Sciatic nerve (tissue), 2 donors: Measurements from ENCODE around the gene MYORG. TPM values are rescaled to one million over a fixed set of nuclear protein-coding genes. Genes with fewer than 3 reads are reported as not detected.

Source experiments
- ATAC-seq: fragments of 200-7000 bp; cut with Tn5 transposase; one replicate; pipeline ENCODE4 v1.9.1; 2020; ENCODE audit warnings: mild to moderate bottlenecking, moderate library complexity
- DNase-seq: peaks from one replicate; pipeline ENCODE4 v3.0.0-alpha.2; 2020; ENCODE audit warnings: low spot score
- intact Hi-C: fragments of 100-400 bp; cut with DNase I; formaldehyde crosslinking; loops from one replicate; pipeline ENCODE4 v1.14.2; 2022
- total RNA-seq: library from RNA; stranded (reverse); fragmentation: NEBNext Ultra II Directional; extraction: Animal tissue kit (Norgen Biotek cat#: 25700); gene quantifications from one replicate; pipeline ENCODE4 v1.2.1, GENCODE V29; 2021
- donor health status: DM: no; HTN: no; CAD: no.
- donor health status: DM: no; HTN: no; CAD: no.

Gene MYORG
- 6.6 TPM for total RNA-seq

DNA sequence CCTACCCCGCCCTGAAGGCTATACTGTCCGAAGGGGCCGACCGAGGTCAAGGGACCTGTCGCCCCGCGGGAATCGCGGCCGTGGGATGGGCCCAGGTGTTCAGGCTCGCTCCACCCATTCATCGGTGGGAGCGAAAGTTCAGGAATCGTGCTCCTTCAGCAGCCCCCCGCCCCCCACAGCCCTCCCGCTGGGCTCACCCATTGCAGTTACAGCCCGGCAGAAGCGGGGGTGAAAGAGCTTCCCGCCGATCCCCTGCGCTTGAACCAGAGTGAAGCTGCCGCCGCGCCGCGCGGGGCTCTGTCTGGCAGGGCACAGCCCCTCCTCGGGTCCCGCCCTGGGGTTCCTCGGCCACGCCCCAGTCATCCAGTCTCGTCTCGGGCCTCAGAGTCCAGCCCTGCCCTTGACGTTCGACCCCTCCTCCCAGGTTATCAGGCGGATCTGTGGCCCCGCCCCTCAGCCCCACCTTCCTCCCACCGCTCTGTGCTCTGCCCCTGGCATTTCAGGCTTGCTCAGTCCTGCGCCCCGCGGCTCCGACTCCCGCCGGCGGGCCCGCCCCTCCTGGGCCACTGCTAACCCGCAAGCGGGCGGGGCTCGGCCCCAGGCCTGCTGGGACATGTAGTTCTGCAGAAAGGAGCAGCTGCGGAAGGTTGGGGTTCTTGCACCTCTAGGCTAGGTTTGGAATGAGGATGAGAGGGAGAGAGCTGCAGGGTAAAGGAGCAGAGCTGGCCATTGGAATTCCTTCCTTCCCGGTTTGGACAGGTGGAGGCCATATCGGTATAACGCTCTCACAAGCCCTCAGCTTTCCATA, at the start of gene MYORG:
Gene MYORG (minus strand): TSS at position 303 of the 808 bp plus-strand sequence. CDS start 3,955 bp downstream, outside the sequence.
- ATAC-seq (peak; percentile 88), DNase-seq (peak; percentile 94)
- intact Hi-C loops = loop anchor here (2.0 kb wide), 1 partner anchor 44 kb away; no protein-coding TSS in a partner anchor

- DNase-seq = no peak
- intact Hi-C loops = no loop called here
- ATAC-seq = no peak
Measured at GRCh38 chr9:34419716-34420504, 43.2 kb upstream of the MYORG start.

GRCh38 chr9:34417734-34418133, 41.0 kb upstream of the MYORG start:
- intact Hi-C loops = no loop called here
- DNase-seq (no peak), ATAC-seq (no peak)

DNA sequence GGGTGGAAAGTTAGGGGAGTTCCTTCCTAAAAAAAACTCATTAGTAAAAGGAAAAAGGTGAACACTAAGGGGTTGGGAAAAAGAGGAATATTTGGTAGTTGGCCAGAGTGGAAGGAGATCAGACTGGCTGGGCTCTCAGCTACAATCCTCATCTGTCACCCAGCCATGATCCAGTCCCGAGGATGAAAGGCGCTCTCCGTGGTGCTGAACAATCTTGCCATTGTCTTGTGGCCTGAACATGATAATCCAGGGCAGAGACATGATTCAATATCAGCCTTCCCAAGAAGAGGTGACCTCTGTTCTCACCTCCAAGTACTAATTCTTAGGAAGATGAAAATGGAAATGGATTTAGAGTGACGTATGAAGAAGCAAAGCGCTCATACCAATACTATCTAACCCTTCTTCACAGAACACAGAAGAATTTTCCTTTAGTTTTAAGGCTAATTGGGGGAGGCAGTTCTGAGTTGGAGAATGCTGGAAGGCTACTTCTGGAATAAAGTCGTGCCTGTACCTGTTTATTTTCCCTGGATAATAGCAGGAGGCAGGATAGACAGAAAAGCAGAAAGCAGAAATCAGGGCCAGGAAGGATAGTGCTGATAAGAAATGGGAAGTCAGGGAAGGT, 36.6 kb upstream of the MYORG start:
- intact Hi-C loops = no loop called here
- DNase-seq = peak; percentile 76
- no peak for ATAC-seq

GRCh38 chr9:34412336-34412735, 35.6 kb upstream of the MYORG start:
- ATAC-seq (no peak), DNase-seq (no peak)
- intact Hi-C loops = no loop called here

DNA sequence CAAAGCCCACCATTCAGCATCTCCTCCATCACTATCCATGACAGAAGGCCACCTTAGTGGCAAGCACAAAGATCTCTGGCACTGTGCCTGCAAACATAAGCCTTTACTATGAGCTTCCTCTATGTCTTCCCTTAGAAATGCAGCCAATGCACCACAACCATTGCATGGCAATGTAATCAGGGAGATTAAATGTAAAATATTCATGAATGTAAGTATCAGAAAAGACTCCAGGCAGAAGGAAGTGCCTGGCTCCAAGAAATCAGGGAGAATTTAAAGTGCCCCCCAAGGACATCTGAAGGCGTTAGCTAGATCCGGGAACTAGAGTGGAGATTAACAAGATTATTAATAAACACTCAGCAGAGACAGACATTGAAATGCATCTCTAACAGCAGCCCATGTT, 32.5 kb upstream of the MYORG start:
- intact Hi-C loops = loop anchor here (5.0 to 10.0 kb wide), 2 partner anchors 178 to 296 kb away; partner anchors contain the start of gene CNTFR
- DNase-seq (no peak), ATAC-seq (no peak)

DNA sequence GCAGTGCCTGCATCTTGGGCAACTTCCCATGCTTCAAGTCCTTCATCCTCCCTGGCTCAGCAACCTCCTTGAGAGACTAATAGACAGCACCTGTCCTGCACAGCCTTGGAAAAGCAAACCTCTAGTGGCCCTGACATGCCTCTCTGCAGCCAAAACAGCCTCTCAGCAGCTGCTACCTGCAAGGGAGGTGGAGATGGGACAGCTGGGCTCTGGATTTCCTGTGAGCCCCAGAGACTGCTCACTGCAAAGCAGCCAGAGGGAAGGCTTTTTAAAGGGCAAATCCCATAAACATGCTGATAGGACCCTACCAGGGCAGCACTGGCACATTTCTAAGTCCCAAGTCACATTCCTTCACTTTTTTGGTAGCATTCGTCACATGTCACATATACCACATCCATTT, 31.5 kb upstream of the MYORG start:
- no peak for DNase-seq
- intact Hi-C loops = loop anchor here (5.0 to 10.0 kb wide), 2 partner anchors 179 to 297 kb away; partner anchors contain the start of gene CNTFR
- no peak for ATAC-seq

DNA sequence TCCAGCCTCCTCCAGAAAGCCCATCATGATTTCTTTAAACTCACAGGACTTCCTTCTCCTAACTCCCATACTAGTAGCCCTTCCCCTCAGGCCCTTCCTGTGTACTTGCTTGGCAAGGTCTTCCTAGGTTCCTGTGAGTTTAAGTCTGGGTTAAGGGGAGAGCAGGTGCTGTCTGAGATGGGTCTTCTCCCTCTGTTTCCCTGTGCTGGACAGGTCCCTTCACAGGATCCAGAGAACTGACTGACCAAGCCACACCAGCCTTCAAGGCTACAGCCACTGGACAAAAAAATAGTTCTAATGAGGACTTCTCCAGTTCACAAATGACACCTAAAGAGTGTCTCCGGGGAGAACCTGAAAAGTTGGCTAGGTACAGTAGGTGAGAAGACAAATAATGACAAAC, 29.5 kb upstream of the MYORG start:
- ATAC-seq = no peak

DNA sequence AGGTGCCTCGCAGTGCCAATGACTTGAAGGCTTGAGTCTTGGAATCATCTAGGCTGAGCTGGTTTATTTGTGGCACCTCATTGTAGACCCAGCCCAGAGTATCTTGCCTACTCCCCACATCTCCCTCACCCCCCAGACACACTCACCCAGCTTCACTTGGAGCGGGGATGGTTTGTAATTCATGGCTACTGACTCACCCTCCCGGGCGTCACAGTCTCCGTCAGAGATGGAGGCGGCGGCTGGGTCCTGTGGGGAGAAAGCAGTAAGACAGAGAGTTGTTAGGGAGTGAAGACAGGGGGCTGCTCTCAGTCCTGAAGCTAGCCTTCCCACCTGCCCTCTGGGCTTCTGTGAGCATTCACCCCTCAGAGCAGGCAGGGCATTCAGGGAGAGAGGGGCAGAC, 29.0 kb upstream of the MYORG start:
- no peak for DNase-seq
- no peak for ATAC-seq
- intact Hi-C loops = loop anchor here (5.0 to 10.0 kb wide), 2 partner anchors 182 to 299 kb away; partner anchors contain the start of gene CNTFR

More for the DNA sequence above, 29.5 kb upstream of the MYORG start:
- intact Hi-C loops = loop anchor here (5.0 to 10.0 kb wide), 2 partner anchors 181 to 299 kb away; partner anchors contain the start of gene CNTFR
- no peak for DNase-seq

DNA sequence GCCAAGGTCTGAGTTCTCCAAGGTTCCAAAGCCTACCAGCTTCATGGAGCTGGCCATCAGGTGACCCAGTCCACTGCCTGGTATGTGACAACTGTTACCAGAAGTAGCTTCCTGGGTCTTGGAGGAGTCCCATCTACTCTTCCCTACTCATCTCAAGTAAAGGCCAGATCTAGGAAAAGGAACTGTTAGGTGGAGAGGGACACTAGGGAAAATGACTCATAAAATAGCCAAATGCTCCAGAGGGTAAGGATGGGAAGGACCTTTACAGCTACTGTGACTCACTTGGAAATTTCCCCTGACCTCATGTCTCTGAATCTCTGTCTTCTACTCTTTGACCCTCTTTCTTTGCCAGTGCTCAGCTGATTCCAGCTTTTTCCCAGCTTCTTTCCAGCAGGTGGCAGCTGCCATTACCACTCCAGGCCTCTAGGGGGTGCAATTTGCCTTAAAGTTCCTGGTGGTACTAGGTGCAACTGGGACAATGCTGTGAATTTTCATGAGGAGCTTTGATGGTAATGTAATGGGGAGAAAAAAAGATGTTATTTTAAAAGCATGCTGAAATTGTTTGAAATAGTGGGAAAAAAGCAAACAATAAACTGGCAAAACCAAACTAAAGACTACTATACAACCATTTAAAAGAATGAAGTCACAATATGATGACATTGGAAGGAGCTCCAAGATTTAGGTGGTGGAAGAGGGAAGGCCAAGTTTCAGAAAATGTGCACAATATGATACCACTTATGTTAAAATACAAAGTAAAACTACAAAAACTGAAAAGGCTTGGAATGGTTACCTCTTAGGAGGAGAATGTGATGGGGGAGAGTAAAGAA, 27.1 kb upstream of the MYORG start:
- intact Hi-C loops = loop anchor here (5.0 to 10.0 kb wide), 2 partner anchors 144 to 301 kb away; no protein-coding TSS in a partner anchor

GRCh38 chr9:34400686-34401602, 24.2 kb upstream of the MYORG start:
- DNase-seq (no peak), ATAC-seq (no peak)
- intact Hi-C loops = loop anchor here (5.0 to 10.0 kb wide), 2 partner anchors 146 to 304 kb away; no protein-coding TSS in a partner anchor

More for the DNA sequence above, 27.1 kb upstream of the MYORG start:
- ATAC-seq = peak; percentile 71
- DNase-seq = peak; percentile 82

DNA sequence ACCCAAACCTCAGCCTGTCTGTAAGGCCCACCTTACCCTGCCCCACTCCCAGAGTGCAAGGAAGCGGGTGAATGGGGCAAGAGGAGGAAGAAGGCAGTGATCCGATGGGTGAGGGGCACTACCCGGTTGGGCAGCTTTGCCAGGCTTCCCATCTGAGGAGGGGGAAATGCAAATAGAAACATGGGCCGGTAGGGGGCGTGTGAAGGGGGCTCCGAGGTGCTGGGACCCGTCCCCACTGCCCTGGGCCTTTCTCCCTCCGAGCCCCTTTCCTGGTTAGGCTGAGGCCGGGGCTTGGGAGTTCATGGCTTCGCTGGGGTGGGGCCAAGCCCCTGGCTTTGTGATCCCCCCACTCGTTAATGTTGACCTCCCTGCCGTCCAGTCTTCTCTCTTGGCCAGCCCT, 23.6 kb upstream of the MYORG start:
- DNase-seq (no peak), ATAC-seq (no peak)
- intact Hi-C loops = loop anchor here (5.0 to 10.0 kb wide), 2 partner anchors 147 to 305 kb away; no protein-coding TSS in a partner anchor

DNA sequence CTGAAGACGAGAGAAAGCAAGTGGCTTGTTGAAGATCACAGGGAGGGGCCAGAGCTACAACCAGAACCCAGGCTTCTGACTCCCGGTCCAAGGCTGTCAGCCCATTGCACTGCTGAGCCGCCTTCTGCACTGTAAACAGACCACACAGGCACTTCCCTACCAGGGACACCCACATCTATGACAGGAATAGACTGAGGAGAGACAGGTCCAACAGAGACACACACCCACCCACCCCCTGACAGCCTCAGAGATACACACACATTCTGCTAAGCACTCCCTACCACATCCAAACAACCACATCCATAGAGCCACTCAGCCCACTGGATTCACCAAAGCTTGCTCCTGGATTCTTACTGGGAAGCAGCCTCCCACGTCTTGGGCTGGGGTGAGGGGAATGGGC, 23.0 kb upstream of the MYORG start:
- ATAC-seq = no peak
- no peak for DNase-seq
- intact Hi-C loops = loop anchor here (5.0 to 10.0 kb wide), 2 partner anchors 148 to 305 kb away; no protein-coding TSS in a partner anchor

- DNase-seq (no peak), ATAC-seq (no peak)
- intact Hi-C loops = no loop called here
Measured at GRCh38 chr9:34398875-34399274, 22.2 kb upstream of the MYORG start.

DNA sequence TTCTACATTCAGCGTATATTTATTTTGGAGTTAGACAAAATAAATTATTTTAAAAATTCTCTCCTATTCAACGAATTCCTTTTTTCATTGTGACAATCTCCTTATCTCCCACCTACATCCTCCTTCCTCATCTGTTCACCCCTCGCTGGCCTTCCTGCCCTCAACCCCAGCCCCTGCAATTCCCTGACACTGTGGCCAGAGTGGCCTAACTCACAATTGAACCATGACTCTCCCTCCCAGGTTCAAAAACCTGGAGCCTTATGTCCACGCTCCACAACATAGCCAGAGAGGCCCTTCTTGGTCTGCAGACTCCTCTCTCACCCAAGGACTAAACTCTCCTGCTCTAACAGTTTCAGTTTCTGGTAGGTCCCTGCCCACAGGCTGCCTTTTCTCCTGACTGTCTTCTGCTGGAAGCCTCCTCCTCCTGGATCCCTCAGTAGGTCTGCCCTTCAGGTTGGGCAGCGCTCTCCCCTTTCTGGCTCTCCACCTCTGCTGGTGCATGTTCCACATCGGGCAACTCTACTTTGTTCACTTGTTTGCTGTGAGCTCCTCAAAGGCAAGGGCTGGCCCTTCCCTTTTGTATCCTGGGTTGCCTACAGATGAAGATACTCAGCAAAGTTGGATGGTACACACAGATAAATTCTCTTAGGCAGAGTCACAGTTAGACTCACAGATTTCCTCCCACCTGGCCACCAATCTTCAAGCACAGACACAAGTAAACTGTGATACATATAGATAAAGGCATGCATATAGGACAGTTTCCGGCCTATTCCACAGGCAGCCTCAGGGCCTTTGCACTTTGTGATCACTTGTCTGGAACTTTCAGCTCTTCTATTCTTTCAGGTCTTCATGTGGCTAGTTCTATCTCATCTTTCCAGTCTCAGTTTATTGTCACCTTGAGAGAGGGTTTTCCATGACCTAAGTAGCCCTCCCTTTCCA, 19.8 kb upstream of the MYORG start:
- ATAC-seq = no peak
- no peak for DNase-seq
- intact Hi-C loops = no loop called here

GRCh38 chr9:34392511-34392910, 15.8 kb upstream of the MYORG start:
- intact Hi-C loops = no loop called here
- no peak for DNase-seq
- no peak for ATAC-seq
